Osteoblast (primary cell): Measurements from ENCODE around the gene MICALL1. TPM values are rescaled to one million over a fixed set of nuclear protein-coding genes. Genes with fewer than 3 reads are reported as not detected.
"Not testable (repeated sequence)": the region's sequence is repeated elsewhere in the genome, so short reads cannot be mapped to it uniquely, and the experiment has no call there.

ENCODE experiments used
- DNase-seq: peaks from one replicate; pipeline ENCODE4 v3.0.0; 2011; ENCODE audit warnings: low spot score, mixed read lengths; ENCODE audit not compliant: insufficient read length; ENCODE audit errors: missing footprints
- H2AFZ ChIP-seq: 2 replicates; pipeline ENCODE4 v1.6.0; 2011; ENCODE audit warnings: mild to moderate bottlenecking, low read length
- H3K27ac ChIP-seq: 2 replicates; pipeline ENCODE4 v1.5.1; 2011; ENCODE audit warnings: mild to moderate bottlenecking, low read depth, low read length, moderate library complexity
- H3K27me3 ChIP-seq: 2 replicates; pipeline ENCODE4 v1.6.0; 2012; ENCODE audit warnings: mild to moderate bottlenecking, control low read depth, inconsistent platforms, low read length, moderate library complexity; ENCODE audit not compliant: insufficient read depth
- H3K36me3 ChIP-seq: 2 replicates; pipeline ENCODE4 v1.5.1; 2011; ENCODE audit warnings: mild to moderate bottlenecking, low read length, control low read depth, moderate library complexity; ENCODE audit not compliant: insufficient read depth
- H3K4me1 ChIP-seq: 2 replicates; pipeline ENCODE4 v1.5.1; 2011; ENCODE audit warnings: mild to moderate bottlenecking, low read length, control low read depth, moderate library complexity; ENCODE audit not compliant: insufficient read depth
- H3K4me2 ChIP-seq: 2 replicates; pipeline ENCODE4 v1.6.0; 2011; ENCODE audit warnings: mild to moderate bottlenecking, low read length; ENCODE audit not compliant: insufficient read depth
- H3K4me3 ChIP-seq: fragments of 200-600 bp; sonication (generic); 3 replicates; pipeline ENCODE4 v1.5.1; 2012; ENCODE audit warnings: mild to moderate bottlenecking, low read length, inconsistent platforms; ENCODE audit not compliant: insufficient read depth
- H3K79me2 ChIP-seq: 2 replicates; pipeline ENCODE4 v1.6.0; 2012; ENCODE audit warnings: mild to moderate bottlenecking, low read length, control low read depth, inconsistent platforms; ENCODE audit not compliant: insufficient read depth
- H3K9me3 ChIP-seq: 2 replicates; pipeline ENCODE4 v1.5.1; 2011; ENCODE audit warnings: low read depth, low read length, control low read depth
- H4K20me1 ChIP-seq: 2 replicates; pipeline ENCODE4 v1.6.0; 2012; ENCODE audit warnings: mild to moderate bottlenecking, low read length, control low read depth; ENCODE audit not compliant: insufficient read depth
- total RNA-seq: library from RNA; depleted of rRNA; stranded (reverse); fragments of >200 nt; gene quantifications from 2 replicates; pipeline ENCODE4 v1.2.3, GENCODE V29; 2012
- TF ChIP-seq, protein P1 (sequence below): IDR thresholded peaks from 2 replicates; pipeline ENCODE4 v1.5.1; 2011; ENCODE audit warnings: mild to moderate bottlenecking, low read depth, low read length, moderate library complexity; ENCODE audit errors: extremely low read depth

Gene MICALL1
- total RNA-seq, 1 donor, result 36.9 TPM

DNA sequence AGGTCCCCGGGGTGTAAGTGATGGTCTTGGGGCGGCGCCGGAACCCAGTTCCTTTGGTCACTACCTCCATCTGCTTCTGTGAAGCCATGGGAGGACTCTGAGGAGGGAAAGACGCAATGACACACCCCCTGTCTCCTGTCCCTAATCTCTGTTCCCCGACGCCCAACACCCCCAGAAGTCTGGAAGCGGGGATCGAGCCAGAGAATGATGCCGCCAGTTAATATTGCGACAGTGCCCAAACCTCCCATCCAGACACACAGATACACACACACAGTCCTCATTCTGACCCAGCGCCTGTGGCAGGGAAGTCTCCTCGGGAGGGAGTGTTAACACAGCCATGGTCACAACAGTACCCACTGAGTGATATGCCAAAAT lies 47.0 kb downstream of the MICALL1 start:
- DNase-seq, result no peak
- peak overlapping the region; percentile 93 for H3K4me2 ChIP-seq
- H3K27me3 ChIP-seq, result no peaks in the 10 kb centered on the region
- peaks cover 35% of the 10 kb centered on the region for H3K79me2 ChIP-seq
- H3K4me3 ChIP-seq, result peak overlapping the region; percentile 100
- H3K4me1 ChIP-seq, result peaks cover 15% of the 10 kb centered on the region
- H3K9me3 ChIP-seq, result no peaks in the 10 kb centered on the region
- peaks cover 6% of the 10 kb centered on the region for H4K20me1 ChIP-seq
- peak overlapping the region; percentile 76 for H3K27ac ChIP-seq
- TF ChIP-seq, protein P1, sequence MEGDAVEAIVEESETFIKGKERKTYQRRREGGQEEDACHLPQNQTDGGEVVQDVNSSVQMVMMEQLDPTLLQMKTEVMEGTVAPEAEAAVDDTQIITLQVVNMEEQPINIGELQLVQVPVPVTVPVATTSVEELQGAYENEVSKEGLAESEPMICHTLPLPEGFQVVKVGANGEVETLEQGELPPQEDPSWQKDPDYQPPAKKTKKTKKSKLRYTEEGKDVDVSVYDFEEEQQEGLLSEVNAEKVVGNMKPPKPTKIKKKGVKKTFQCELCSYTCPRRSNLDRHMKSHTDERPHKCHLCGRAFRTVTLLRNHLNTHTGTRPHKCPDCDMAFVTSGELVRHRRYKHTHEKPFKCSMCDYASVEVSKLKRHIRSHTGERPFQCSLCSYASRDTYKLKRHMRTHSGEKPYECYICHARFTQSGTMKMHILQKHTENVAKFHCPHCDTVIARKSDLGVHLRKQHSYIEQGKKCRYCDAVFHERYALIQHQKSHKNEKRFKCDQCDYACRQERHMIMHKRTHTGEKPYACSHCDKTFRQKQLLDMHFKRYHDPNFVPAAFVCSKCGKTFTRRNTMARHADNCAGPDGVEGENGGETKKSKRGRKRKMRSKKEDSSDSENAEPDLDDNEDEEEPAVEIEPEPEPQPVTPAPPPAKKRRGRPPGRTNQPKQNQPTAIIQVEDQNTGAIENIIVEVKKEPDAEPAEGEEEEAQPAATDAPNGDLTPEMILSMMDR, result no peak
- H2AFZ ChIP-seq, result peak overlapping the region; percentile 87
- peaks cover 16% of the 10 kb centered on the region for H3K36me3 ChIP-seq

DNA sequence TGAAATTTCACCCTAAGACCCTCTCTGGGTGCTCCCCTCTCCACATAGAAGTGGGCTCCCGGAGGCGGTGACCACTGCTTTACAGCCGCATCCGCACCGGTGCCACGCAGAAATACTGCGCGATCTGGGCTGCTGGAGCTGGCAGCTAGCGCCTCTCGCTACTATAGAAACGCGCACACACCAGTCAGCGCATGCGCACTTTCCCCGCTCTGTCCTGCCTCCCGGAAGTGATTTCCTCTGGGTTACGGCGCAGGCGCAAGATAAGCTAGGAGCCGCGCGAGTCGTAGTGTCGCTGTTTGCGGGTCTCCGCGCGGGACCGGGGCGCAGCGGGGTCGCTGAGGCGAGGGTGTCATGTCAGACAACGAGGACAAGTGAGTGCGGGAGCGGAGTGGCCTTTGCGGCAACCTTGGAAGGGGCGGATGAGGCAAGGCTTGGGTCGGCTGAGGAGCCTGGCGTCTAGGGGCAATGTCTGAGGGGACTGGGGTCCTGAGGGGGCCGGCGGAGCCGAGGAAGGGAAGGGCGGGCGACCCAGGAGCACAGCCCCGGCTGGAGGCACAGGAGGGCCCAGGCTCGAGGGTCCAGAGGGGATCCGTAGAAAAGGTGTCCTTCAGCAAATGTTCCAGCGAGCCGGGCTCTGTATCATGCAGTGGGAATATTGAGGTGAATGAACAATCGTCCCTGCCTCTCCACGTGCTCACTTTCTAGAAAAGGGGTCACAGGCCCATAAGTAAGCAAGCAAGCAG lies 47.5 kb downstream of the MICALL1 start, which contains the start of the genes C22orf23 and POLR2F:
TSS of gene C22orf23 (minus strand) at position 165 of the 743 bp plus-strand sequence. CDS start 452 bp downstream, outside the sequence.
TSS of gene POLR2F (plus strand) at position 263 of the 743 bp plus-strand sequence. CDS start at position 352, 89 bp downstream.
- TF ChIP-seq, protein P1, result no peak
- Histone ChIP-seq H3K4me1 (peaks cover 15% of the 10 kb centered on the region), H3K9me3 (no peaks in the 10 kb centered on the region), H3K36me3 (peaks cover 19% of the 10 kb centered on the region), H3K4me3 (peak within 1 kb of the TSS; percentile 100), H2AFZ (peak within 1 kb of the TSS; percentile 87), H3K27ac (peak within 1 kb of the TSS; percentile 76), H4K20me1 (peaks cover 6% of the 10 kb centered on the region), H3K79me2 (peaks cover 37% of the 10 kb centered on the region), H3K4me2 (peak within 1 kb of the TSS; percentile 93), H3K27me3 (no peaks in the 10 kb centered on the region)
- DNase-seq, result peak; percentile 98

DNA sequence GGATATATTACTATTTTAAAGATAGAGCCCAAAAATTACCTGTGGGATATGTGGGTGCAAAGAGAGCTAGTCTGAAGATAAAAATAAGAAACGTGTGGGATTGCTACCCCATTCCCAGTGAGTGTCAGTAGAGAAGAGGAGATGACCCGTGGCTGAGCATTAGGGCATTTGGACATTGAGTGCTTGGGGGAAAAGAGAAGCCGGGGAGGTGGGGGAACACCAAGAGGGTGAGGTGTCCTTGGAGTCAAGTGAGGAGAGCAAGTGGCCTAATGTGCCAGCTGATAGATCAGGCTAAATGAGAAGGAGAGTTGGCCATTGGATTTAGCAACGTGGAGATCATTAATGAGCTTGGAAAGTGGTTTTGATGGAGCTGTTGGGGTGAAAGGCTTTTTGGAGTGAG lies 48.6 kb downstream of the MICALL1 start:
- H3K79me2 ChIP-seq, result peaks cover 37% of the 10 kb centered on the region
- no peak overlapping the region for H2AFZ ChIP-seq
- no peaks in the 10 kb centered on the region for H3K9me3 ChIP-seq
- H3K27ac ChIP-seq, result peak overlapping the region; percentile 76
- peaks cover 6% of the 10 kb centered on the region for H4K20me1 ChIP-seq
- no peaks in the 10 kb centered on the region for H3K27me3 ChIP-seq
- TF ChIP-seq, protein P1, result no peak
- peaks cover 15% of the 10 kb centered on the region for H3K4me1 ChIP-seq
- no peak for DNase-seq
- H3K36me3 ChIP-seq, result peaks cover 30% of the 10 kb centered on the region
- H3K4me3 ChIP-seq, result peak overlapping the region; percentile 100
- peak overlapping the region; percentile 93 for H3K4me2 ChIP-seq

DNA sequence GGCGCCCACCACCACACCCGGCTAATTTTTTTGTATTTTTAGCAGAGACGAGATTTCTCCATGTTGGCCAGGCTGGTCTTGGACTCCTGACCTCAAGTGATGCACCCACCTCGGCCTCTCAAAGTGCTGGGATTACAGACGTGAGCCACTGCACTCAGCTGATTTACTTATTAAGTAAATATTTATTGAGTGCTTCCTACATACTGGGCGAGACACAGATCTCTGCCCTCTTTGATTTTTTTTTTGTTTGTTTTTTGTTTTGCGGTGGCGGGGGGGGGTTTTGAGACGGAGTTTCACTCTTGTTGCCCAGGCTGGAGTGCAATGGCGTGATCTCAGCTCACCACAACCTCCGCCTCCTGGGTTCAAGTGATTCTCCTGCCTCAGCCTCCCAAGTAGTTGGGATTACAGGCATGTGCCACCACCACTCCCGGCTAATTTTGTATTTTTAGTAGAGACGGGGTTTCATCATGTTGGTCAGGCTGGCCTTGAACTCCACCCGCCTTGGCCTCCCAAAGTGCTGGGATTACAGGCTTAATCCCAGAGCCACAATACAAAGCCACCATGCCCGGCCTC lies 49.8 kb downstream of the MICALL1 start:
- H3K79me2 ChIP-seq, result peaks cover 37% of the 10 kb centered on the region
- H4K20me1 ChIP-seq, result not testable (repeated sequence)

More for the DNA sequence above, 49.8 kb downstream of the MICALL1 start:
- not testable (repeated sequence) for H3K4me2 ChIP-seq, H2AFZ ChIP-seq, H3K4me3 ChIP-seq, H3K27me3 ChIP-seq, H3K9me3 ChIP-seq, H3K27ac ChIP-seq, DNase-seq
- peaks cover 37% of the 10 kb centered on the region for H3K36me3 ChIP-seq
- peaks cover 15% of the 10 kb centered on the region for H3K4me1 ChIP-seq
